MM.1S (cell line): ENCODE measurements around the gene KRTAP24-1.

Experiments
- DNase-seq: peaks from one replicate; pipeline ENCODE4 v3.0.0-alpha.2; 2015
- H2AFZ ChIP-seq: fragments of 300-600 bp; sonication (generic); 2 replicates; pipeline ENCODE4 v1.6.0; 2016; ENCODE audit warnings: antibody characterized with exemption, low read length
- H3F3A ChIP-seq: fragments of 300-600 bp; sonication (generic); 2 replicates; pipeline ENCODE4 v1.6.1; 2016; ENCODE audit warnings: mild to moderate bottlenecking, antibody characterized with exemption, low read length, moderate library complexity, mixed read lengths; ENCODE audit not compliant: insufficient read depth
- H3K27ac ChIP-seq: fragments of 300-600 bp; sonication (generic); 2 replicates; pipeline ENCODE4 v1.5.1; 2016; ENCODE audit warnings: mild to moderate bottlenecking, low read length
- H3K27me3 ChIP-seq: fragments of 300-600 bp; sonication (generic); replicated peaks from 2 replicates; pipeline ENCODE4 v1.6.0; 2016; ENCODE audit warnings: low read length; ENCODE audit not compliant: insufficient read depth
- H3K36me3 ChIP-seq: fragments of 300-600 bp; sonication (generic); replicated peaks from 2 replicates; pipeline ENCODE4 v1.6.1; 2016; ENCODE audit warnings: mild to moderate bottlenecking, low read length, mixed read lengths; ENCODE audit not compliant: insufficient read depth
- H3K4me1 ChIP-seq: fragments of 300-600 bp; sonication (generic); 2 replicates; pipeline ENCODE4 v1.6.1; 2016; ENCODE audit warnings: low read length, mixed read lengths
- H3K4me2 ChIP-seq: fragments of 300-600 bp; sonication (generic); 2 replicates; pipeline ENCODE4 v1.6.0; 2016; ENCODE audit warnings: low read depth, low read length
- H3K4me3 ChIP-seq: fragments of 300-600 bp; sonication (generic); 2 replicates; pipeline ENCODE4 v1.5.1; 2016; ENCODE audit warnings: low read length, mixed read lengths
- H3K79me2 ChIP-seq: fragments of 300-600 bp; sonication (generic); 2 replicates; pipeline ENCODE4 v1.6.1; 2016; ENCODE audit warnings: mixed run types, low read length, mixed read lengths
- H3K9ac ChIP-seq: fragments of 300-600 bp; sonication (generic); 2 replicates; pipeline ENCODE4 v1.6.1; 2016; ENCODE audit warnings: low read length, mixed read lengths
- H3K9me2 ChIP-seq: fragments of 300-600 bp; sonication (generic); replicated peaks from 2 replicates; pipeline ENCODE4 v1.6.1; 2016; ENCODE audit warnings: mild to moderate bottlenecking, low read length, mixed read lengths; ENCODE audit not compliant: insufficient read depth
- H3K9me3 ChIP-seq: fragments of 300-600 bp; sonication (generic); replicated peaks from 2 replicates; pipeline ENCODE4 v1.6.1; 2016; ENCODE audit warnings: mild to moderate bottlenecking, low read length, mixed read lengths; ENCODE audit not compliant: insufficient read depth
- H4K20me1 ChIP-seq: fragments of 300-600 bp; sonication (generic); 2 replicates; pipeline ENCODE4 v1.6.1; 2016; ENCODE audit warnings: mild to moderate bottlenecking, low read length, moderate library complexity, mixed read lengths; ENCODE audit not compliant: insufficient read depth
- CTCF ChIP-seq: fragments of 300-600 bp; sonication (generic); IDR thresholded peaks from 2 replicates; pipeline ENCODE4 v1.5.1; 2016; ENCODE audit warnings: antibody characterized with exemption, low read length, mixed read lengths
- EZH2 ChIP-seq: fragments of 300-600 bp; sonication (generic); optimal IDR thresholded peaks from 2 replicates; pipeline ENCODE3; 2017; ENCODE audit warnings: low read depth, mild to moderate bottlenecking, antibody characterized with exemption, low read length, mixed read lengths
- EZH2phosphoT487 ChIP-seq: fragments of 300-600 bp; sonication (generic); IDR thresholded peaks from 2 replicates; pipeline ENCODE4 v1.6.1; 2018; ENCODE audit warnings: antibody characterized with exemption, low read length

Gene KRTAP24-1

GRCh38 chr21:30238168-30238567 lies 44.6 kb downstream of the KRTAP24-1 start:
- Histone ChIP-seq H3F3A (no peaks in the 10 kb centered on the region), H3K27ac (no peak overlapping the region), H3K9ac (no peak overlapping the region), H3K27me3 (no peaks in the 10 kb centered on the region), H3K9me2 (no peaks in the 10 kb centered on the region), H3K36me3 (no peaks in the 10 kb centered on the region), H2AFZ (no peak overlapping the region), H3K4me1 (no peaks in the 10 kb centered on the region), H3K4me2 (no peak overlapping the region), H4K20me1 (no peaks in the 10 kb centered on the region), H3K4me3 (no peak overlapping the region), H3K9me3 (no peaks in the 10 kb centered on the region), H3K79me2 (no peaks in the 10 kb centered on the region)
- TF ChIP-seq EZH2 (no peak), EZH2phosphoT487 (no peak), CTCF (no peak)
- DNase-seq, result no peak

GRCh38 chr21:30234643-30235042 lies 48.1 kb downstream of the KRTAP24-1 start:
- Histone ChIP-seq H3K27me3 (no peaks in the 10 kb centered on the region), H3K4me1 (no peaks in the 10 kb centered on the region), H4K20me1 (no peaks in the 10 kb centered on the region), H3K9me2 (no peaks in the 10 kb centered on the region), H3K4me3 (no peak overlapping the region), H3K4me2 (no peak overlapping the region), H3F3A (no peaks in the 10 kb centered on the region), H3K79me2 (no peaks in the 10 kb centered on the region), H3K9ac (no peak overlapping the region), H3K9me3 (no peaks in the 10 kb centered on the region), H3K36me3 (no peaks in the 10 kb centered on the region), H2AFZ (no peak overlapping the region), H3K27ac (no peak overlapping the region)
- TF ChIP-seq CTCF (no peak), EZH2 (no peak), EZH2phosphoT487 (no peak)
- DNase-seq, result no peak

- no peak overlapping the region for H3K4me2 ChIP-seq
- H3K4me1 ChIP-seq, result no peaks in the 10 kb centered on the region
- H4K20me1 ChIP-seq, result no peaks in the 10 kb centered on the region
- no peaks in the 10 kb centered on the region for H3K27me3 ChIP-seq
- no peaks in the 10 kb centered on the region for H3K9me2 ChIP-seq
- TF ChIP-seq EZH2phosphoT487, result no peak
- TF ChIP-seq CTCF, result no peak
- no peak for TF ChIP-seq EZH2
- H3K9me3 ChIP-seq, result no peaks in the 10 kb centered on the region
- H3K9ac ChIP-seq, result no peak overlapping the region
- no peak for DNase-seq
- H3K36me3 ChIP-seq, result no peaks in the 10 kb centered on the region
- no peaks in the 10 kb centered on the region for H3F3A ChIP-seq
- no peak overlapping the region for H3K4me3 ChIP-seq
- no peak overlapping the region for H3K27ac ChIP-seq
- H2AFZ ChIP-seq, result no peak overlapping the region
- H3K79me2 ChIP-seq, result no peaks in the 10 kb centered on the region
Observed at GRCh38 chr21:30234050-30234449, 48.7 kb downstream of the KRTAP24-1 start.
